NAMALWA (cell line): Measurements from ENCODE around the gene STK32C.
"Not testable (repeated sequence)": the region's sequence is repeated elsewhere in the genome, so short reads cannot be mapped to it uniquely, and the experiment has no call there.

Experiments
- DNase-seq: peaks from one replicate; pipeline ENCODE4 v3.0.0-alpha.2; 2015; ENCODE audit warnings: low spot score

Gene STK32C

GRCh38 chr10:132301371-132302330, 6.1 kb downstream of the STK32C start:
- no peak for DNase-seq

DNA sequence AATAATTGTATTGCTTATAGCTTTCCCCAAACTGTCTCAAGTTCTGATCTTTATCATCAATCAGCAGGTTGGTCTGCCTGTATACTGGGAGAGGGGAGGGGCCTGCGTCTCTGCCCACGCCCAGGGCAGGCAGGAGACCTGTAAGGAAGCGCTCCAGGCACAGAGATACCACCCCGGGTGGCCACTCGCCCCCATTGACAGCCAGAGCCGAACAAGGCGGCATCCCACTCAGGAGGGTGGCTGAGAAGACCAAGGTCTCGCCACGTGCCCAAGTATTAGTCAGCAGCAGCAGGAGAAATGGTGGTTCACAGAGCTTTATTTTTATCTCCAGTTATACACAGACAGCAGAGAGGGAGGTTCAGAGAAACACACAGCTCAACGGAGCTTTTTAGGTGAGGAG, 7.2 kb downstream of the STK32C start:
- DNase-seq: no peak

GRCh38 chr10:132299371-132300336, 8.1 kb downstream of the STK32C start:
- DNase-seq: no peak

GRCh38 chr10:132298038-132298881, 9.5 kb downstream of the STK32C start:
- DNase-seq: no peak

DNA sequence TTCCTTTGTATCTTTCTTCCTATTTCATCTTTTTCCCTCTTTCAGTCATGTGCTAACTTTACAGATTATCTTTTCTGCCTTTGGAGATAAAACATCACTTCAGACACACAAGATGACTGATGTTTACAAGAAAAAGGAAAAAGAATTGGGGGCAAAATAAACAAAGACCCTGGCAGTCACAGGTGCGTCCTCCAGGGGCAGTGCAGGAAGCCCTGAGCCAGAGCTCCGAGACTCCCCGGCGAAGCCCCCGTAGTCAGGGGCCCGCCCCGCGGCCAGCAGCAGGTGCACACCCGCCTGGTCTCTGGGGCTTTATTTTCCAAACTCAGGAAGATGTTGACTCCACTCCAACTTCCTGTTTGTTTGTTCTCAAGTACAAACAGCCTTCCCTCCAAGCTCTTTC, 10.2 kb downstream of the STK32C start:
- DNase-seq: peak; percentile 56

- DNase-seq: no peak
These were observed 10.9 kb downstream of the STK32C start for GRCh38 chr10:132296666-132297443.

DNA sequence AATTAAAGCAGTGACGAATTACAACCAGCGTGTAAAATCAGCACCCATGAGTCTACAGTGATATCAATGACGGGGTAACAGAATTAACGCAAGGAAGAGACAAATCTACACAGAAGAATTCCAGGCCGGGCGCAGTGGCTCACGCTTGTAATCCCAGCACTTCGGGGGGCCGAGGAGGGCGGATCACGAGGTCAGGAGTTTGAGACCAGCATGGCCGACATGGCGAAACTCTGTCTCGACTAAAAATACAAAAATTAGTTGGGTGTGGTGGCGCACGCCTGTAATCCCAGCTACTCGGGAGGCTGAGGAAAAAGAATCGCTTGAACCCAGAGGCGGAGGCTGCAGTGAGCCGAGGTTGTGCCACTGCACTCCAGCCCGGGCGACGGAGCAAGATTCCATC, 12.3 kb downstream of the STK32C start:
- DNase-seq: not testable (repeated sequence)

DNA sequence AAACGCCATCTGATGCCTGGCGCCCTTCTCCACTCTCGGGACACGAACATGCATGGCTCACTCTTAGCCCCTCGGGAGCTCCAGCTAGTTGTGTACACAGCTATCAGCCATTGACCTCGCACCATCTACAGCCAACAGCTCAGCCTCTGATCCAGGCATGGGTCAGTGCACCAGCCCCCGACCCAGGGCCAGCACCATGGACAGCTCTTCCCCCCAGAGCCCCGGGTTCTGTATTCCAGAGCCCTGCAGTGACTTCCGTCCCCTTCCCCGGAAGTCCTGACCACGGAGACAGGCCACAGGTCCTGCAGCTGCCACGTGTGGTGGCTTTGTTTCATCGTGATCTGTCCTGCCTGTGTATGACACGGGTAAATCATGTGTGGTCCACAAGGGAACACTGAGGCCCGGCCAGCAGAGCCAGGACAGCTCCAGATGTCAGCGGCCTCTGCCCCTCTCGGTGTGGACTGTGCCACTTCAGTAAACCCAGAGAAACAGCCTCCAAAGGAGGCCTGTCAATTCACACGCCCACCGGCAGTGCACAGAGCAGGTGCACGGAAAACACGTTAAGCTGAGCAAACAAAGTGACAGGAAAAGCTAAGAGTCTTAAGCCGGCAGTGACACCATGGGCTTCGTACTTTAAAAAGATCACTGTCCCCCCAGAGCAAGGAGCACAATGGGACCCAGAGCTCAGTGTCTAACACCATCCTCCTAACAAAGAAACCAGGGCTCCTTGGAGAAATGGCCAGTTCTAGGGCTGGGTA, 13.0 kb downstream of the STK32C start:
- no peak for DNase-seq

- DNase-seq: no peak
These were observed 13.8 kb downstream of the STK32C start for GRCh38 chr10:132293813-132294520.

GRCh38 chr10:132293201-132293812, 14.4 kb downstream of the STK32C start:
- DNase-seq: no peak

GRCh38 chr10:132292287-132293200, 15.2 kb downstream of the STK32C start:
- DNase-seq: no peak

DNA sequence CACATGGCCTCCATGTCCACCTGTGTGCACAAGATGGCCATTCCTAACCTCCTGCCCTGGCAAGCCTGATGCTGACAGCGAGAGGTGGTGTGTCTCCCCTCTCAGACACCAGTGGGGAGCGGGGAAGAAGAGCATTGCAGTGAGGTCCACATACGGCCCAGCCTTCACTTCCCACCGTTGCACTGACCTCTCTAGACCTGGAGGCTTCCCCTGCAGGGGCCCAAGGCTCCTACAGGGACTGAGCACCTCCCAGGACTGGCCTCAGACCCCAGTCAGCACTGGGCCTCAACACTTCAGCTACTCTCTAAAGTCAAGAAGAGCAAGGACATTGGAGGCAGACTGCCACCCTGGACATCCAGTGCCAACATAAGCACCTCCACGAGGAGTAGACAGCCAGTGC, 15.9 kb downstream of the STK32C start:
- no peak for DNase-seq

DNA sequence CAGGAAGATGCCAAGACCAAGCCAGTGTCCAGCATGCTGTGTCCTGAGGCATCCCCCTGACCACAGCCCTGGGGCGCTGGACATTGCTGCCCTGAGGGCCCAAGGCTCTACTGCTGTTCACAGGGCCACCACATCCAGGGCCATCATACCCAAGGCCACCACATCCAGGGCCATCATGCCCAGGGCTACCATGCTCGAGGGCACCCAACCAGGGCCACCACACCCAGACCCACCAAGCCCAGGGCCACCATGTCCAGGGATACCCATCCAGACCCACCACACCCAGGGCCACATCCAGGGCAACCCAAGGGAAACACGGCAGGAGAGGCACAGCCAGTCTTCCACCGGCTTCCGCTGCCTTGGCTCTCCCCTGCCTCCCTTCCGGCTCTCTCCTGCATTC, 17.1 kb downstream of the STK32C start:
- no peak for DNase-seq

GRCh38 chr10:132289439-132289838, 18.3 kb downstream of the STK32C start:
- no peak for DNase-seq

GRCh38 chr10:132283604-132284382, 24.0 kb downstream of the STK32C start:
- no peak for DNase-seq

DNA sequence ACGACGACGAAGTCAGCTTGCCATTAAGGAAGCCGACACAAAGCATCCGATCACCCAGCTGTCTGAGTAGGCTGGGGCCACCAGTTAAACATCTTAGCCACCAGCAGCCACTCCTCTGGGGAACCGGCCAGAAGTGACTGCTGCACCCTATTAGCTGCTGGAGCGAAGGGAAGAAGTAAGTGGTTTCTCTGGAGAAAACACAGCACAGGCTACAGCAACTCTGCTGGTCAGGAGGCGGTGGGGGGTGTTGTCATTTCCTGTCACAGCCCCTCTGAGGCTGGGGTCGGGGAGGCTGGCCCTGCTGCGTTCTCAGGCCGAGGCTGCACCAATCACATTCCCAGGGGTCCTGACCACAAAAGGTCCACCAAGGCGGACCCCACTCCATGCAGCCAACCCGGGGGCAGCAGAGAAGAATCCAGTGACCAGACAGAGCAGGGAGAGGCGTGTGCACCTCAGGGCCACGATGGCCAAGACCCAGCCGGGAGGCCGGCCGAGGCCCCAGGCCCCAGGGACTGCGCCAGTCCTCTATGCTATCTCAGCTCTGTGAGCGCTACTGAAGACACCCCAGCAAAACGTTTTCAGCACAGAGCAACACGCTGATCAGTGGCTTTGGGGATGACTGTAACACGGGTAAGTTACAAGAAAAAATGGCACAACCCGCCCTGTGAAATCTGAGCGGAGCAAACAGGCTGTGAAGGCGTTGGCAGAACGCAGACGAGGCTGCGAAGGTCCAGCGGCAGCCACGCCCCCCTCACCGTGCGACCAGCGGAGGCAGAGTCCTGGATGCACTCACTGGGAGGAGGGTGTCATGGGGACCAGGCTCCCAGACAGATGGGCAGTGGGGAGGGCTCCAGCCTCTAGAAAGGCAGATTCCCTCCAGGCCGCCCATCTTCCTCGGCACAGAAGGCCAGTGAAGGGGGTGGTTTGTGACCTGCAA, 24.8 kb downstream of the STK32C start:
- DNase-seq: no peak
